Neural progenitor cell (in vitro differentiated cells): ENCODE results near the gene GALNS.

ENCODE experiments used
- EZH2 ChIP-seq: fragments of 200-600 bp; sonication (generic); IDR thresholded peaks from 2 replicates; pipeline ENCODE4 v1.6.1; 2017; ENCODE audit warnings: antibody characterized with exemption, mild to moderate bottlenecking, moderate library complexity
- EZH2phosphoT487 ChIP-seq: fragments of 200-600 bp; sonication (generic); IDR thresholded peaks from 2 replicates; pipeline ENCODE4 v1.6.1; 2017; ENCODE audit warnings: antibody characterized with exemption
- TF ChIP-seq, protein P1 (sequence below): fragments of 200-600 bp; sonication (generic); IDR thresholded peaks from 2 replicates; pipeline ENCODE4 v1.5.1; 2017; ENCODE audit warnings: antibody characterized with exemption, mild to moderate bottlenecking

DNA sequence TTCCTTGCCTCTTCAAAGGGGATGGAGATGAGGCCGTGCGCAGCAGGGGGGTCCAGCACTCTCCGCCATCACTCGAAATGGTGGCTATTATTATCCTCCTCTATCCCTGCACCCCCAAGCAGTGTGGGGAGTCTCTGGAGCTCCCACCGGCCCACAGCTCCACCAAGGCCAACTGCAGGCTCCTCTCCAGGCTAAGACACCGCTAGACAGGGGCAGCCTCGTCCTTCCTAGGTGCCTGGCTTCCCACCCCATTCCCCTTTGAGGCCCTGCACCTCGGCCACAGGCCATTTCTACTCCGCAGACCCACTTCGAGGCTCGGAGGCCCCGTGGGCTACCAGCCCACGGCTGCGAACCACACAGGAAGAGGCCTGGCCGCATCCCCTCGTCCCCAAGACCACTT, 49.3 kb upstream of the GALNS start:
- no peak for TF ChIP-seq EZH2phosphoT487
- TF ChIP-seq, protein P1, sequence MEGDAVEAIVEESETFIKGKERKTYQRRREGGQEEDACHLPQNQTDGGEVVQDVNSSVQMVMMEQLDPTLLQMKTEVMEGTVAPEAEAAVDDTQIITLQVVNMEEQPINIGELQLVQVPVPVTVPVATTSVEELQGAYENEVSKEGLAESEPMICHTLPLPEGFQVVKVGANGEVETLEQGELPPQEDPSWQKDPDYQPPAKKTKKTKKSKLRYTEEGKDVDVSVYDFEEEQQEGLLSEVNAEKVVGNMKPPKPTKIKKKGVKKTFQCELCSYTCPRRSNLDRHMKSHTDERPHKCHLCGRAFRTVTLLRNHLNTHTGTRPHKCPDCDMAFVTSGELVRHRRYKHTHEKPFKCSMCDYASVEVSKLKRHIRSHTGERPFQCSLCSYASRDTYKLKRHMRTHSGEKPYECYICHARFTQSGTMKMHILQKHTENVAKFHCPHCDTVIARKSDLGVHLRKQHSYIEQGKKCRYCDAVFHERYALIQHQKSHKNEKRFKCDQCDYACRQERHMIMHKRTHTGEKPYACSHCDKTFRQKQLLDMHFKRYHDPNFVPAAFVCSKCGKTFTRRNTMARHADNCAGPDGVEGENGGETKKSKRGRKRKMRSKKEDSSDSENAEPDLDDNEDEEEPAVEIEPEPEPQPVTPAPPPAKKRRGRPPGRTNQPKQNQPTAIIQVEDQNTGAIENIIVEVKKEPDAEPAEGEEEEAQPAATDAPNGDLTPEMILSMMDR, result no peak
- TF ChIP-seq EZH2, result no peak
